ENCODE measurements around the gene TLE4.

DNA sequence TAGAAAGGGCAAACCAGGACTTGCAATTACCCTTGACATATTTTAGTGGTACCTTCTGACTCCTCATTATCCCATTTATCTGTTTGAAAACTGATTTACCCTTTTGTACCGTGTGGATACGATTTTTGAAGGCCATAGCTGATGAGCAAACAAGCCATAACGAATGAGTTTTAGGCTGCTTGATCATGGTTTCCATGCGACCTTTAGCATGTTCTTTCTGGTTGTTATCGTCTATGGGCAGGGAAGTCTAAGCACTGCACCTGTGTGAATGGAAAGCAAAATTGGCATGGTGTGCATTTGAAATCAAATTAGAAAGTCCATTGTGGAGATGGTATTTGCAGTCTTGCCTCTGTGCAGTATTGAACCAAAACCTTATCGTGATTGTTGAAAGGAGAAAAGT, 127.7 kb downstream of the TLE4 start:
- TF ChIP-seq, protein P1, sequence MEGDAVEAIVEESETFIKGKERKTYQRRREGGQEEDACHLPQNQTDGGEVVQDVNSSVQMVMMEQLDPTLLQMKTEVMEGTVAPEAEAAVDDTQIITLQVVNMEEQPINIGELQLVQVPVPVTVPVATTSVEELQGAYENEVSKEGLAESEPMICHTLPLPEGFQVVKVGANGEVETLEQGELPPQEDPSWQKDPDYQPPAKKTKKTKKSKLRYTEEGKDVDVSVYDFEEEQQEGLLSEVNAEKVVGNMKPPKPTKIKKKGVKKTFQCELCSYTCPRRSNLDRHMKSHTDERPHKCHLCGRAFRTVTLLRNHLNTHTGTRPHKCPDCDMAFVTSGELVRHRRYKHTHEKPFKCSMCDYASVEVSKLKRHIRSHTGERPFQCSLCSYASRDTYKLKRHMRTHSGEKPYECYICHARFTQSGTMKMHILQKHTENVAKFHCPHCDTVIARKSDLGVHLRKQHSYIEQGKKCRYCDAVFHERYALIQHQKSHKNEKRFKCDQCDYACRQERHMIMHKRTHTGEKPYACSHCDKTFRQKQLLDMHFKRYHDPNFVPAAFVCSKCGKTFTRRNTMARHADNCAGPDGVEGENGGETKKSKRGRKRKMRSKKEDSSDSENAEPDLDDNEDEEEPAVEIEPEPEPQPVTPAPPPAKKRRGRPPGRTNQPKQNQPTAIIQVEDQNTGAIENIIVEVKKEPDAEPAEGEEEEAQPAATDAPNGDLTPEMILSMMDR (IDR thresholded peaks at IDR 0.05; ENCODE audit: insufficient read depth, low read length) = no peak
- no peak for TF ChIP-seq POLR2AphosphoS5 (IDR thresholded peaks at IDR 0.05; ENCODE audit: low read depth)
- no peak for TF ChIP-seq GABPA (IDR thresholded peaks at IDR 0.05; ENCODE audit: low read depth)
- TF ChIP-seq, protein P2, sequence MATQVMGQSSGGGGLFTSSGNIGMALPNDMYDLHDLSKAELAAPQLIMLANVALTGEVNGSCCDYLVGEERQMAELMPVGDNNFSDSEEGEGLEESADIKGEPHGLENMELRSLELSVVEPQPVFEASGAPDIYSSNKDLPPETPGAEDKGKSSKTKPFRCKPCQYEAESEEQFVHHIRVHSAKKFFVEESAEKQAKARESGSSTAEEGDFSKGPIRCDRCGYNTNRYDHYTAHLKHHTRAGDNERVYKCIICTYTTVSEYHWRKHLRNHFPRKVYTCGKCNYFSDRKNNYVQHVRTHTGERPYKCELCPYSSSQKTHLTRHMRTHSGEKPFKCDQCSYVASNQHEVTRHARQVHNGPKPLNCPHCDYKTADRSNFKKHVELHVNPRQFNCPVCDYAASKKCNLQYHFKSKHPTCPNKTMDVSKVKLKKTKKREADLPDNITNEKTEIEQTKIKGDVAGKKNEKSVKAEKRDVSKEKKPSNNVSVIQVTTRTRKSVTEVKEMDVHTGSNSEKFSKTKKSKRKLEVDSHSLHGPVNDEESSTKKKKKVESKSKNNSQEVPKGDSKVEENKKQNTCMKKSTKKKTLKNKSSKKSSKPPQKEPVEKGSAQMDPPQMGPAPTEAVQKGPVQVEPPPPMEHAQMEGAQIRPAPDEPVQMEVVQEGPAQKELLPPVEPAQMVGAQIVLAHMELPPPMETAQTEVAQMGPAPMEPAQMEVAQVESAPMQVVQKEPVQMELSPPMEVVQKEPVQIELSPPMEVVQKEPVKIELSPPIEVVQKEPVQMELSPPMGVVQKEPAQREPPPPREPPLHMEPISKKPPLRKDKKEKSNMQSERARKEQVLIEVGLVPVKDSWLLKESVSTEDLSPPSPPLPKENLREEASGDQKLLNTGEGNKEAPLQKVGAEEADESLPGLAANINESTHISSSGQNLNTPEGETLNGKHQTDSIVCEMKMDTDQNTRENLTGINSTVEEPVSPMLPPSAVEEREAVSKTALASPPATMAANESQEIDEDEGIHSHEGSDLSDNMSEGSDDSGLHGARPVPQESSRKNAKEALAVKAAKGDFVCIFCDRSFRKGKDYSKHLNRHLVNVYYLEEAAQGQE (IDR thresholded peaks at IDR 0.05; ENCODE audit: insufficient replicate concordance, low read depth) = no peak
- no peak for TF ChIP-seq SPI1 (IDR thresholded peaks at IDR 0.05; ENCODE audit: borderline replicate concordance, low read depth)

All from HL-60 (cell line).